Measurements from ENCODE around the gene PDILT.
"Not testable (repeated sequence)": the region's sequence is repeated elsewhere in the genome, so short reads cannot be mapped to it uniquely, and the experiment has no call there.

PDILT gene, protein sequence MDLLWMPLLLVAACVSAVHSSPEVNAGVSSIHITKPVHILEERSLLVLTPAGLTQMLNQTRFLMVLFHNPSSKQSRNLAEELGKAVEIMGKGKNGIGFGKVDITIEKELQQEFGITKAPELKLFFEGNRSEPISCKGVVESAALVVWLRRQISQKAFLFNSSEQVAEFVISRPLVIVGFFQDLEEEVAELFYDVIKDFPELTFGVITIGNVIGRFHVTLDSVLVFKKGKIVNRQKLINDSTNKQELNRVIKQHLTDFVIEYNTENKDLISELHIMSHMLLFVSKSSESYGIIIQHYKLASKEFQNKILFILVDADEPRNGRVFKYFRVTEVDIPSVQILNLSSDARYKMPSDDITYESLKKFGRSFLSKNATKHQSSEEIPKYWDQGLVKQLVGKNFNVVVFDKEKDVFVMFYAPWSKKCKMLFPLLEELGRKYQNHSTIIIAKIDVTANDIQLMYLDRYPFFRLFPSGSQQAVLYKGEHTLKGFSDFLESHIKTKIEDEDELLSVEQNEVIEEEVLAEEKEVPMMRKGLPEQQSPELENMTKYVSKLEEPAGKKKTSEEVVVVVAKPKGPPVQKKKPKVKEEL

DNA sequence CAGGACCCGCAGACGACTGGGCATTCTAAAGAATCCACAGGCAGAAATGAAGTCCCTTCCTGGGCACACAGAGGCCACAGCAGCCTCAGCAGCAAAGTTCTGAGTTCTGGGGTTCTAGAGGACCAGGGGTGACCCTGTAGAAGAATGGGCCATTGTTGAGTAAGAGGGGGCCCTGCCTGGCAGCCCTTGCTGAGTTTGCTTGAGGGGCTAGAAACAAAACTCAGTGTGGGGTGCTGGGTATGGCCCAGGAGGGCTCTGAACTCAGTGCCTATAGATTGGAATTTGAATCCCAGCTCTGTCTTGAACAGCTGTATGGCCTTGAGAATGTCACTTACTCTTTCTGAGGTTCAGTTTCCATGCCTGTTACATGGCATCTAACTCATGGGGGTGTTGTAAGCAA is at the start of gene PDILT:
TSS of gene PDILT (minus strand) at position 101 of the 400 bp plus-strand sequence. CDS start 5,437 bp downstream, outside the sequence.
- DNase-seq (ENCODE audit: low read depth in 2 of 2) = no peak

DNA sequence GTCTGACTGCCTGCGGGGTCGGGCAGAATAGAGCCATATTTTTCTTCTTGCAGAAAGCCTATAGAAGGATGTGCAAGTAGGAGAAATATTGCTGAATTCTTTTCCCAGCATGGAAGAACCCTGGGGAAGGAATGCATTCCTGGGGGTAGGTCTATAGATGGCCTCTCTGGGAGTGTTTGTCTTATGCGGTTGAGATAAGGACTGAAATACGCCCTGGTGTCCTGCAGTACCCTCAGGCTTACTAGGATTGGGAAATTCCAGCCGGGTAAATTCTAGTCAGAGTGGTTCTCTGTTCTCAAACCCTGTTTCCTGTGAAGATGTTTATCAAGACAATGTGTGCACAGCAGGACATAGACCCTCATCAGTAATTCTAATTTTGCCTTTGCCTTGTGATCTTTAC is 49.1 kb upstream of the PDILT start:
- DNase-seq (ENCODE audit: low read depth in 2 of 2) = not testable (repeated sequence)

DNA sequence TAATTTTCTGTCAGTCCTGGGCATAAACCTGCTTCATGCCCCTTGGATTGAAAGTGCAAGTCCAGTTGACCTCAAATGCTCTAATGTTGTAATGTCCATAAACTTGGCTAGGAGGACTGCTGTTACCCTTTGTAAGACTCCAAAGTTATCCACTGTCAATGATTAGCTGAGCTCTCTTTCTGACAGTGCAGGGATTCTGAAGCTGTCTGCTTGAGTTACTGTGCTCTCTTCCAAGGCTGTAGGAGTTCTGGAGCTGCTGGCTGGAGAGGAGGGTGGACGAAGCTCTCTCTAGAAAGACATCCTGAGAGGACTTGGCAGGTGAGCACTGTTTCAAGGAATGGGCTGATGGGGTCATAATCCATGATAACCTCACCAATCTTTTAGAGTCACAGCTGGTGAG is 46.8 kb upstream of the PDILT start, which contains the start of gene ACSM2A:
TSS of gene ACSM2A (plus strand) at position 158 of the 400 bp plus-strand sequence. CDS start 8,594 bp downstream, outside the sequence.
- DNase-seq (ENCODE audit: low read depth in 2 of 2) = not testable (repeated sequence)

DNA sequence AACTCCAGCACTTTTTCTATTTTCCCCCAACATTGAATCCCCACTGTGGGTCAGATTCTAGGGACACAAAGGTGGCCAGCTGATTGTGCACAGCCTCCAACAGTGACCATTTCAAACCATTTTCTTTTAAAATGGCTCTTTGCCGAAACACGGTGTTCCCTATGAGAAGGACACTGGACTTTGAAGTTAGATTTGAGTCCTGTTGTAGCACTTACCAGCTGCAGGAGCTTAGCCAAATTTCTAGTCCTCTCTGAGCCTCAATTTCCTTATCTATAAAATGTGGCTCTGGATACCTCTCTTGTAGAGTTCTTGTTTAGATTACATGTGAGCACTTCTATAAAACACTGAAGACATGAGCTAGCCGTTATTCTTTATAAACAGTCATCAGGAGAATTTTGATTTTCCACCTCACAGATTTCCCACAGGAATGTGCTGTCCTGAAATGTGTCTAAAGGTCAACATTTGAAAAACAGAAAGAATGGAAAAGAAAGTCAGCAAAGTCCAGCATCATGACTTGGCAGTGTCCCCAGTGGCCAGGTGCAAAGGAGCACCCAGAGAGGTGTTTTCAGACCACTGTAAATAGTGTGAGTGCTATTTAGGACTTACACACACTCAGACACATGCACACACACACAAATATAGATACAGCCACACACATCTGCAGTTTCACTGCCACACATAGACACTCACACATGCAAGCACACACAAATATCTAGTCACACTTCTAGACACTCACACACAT is 42.3 kb upstream of the PDILT start:
- DNase-seq (ENCODE audit: low read depth in 2 of 2) = not testable (repeated sequence)

DNA sequence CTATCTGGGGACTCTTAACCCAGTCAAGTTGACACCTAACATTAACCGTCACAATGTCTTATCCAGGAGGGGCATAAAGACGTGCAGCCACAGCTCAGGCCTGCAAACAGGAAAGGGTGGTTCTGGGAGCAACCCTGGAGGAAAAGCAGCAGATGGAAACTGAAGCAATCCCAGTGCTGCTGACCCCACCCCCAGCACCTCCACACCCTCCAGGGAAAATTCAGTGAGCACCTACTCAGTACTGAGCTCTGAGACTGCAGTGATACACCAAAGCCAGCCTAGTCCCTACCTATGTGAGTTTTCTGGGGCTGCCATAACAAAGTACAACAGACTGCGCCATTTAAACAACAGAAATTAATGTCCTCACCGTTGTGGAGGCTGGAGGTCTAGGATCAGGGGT is 37.3 kb upstream of the PDILT start:
- DNase-seq (ENCODE audit: low read depth in 2 of 2) = not testable (repeated sequence)

DNA sequence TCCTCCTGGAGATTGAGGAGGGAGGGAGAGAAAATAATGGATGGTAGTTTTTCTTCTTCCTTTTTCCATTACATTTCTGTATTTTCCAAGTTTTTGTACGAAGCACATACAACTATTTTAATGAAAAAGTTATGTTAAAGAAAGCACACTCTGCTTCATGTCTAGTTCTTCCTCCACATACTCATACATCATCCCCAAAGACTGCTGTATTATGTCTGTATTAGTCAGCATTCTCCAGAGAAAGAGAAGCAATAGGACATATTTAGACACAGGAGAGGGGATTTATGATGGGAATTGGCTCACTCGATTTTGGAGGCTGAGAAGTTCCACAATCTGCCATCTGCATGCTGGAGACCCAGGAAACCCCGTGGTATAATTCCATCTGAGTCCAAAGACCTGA is 36.7 kb upstream of the PDILT start:
- no peak for DNase-seq (ENCODE audit: low read depth in 2 of 2)

DNA sequence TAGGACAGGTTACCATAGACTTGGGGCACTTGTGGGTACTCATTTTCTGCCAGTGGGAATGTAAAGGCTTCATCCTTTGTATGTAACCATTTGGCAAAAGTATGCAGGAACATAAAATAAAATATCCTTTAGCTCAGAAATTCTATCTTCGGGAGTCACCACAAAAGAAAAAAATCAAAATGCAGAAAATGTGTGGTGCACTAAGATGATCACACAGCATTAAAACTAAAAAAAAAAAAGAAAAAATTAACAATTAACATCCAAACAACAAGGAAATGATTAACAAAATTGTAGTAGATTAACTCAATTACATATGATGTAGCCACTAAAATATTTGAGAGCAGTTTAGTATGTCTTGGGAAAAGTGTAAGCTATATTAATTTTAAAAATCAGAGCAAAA is 36.2 kb upstream of the PDILT start:
- not testable (repeated sequence) for DNase-seq (ENCODE audit: low read depth in 2 of 2)

DNA sequence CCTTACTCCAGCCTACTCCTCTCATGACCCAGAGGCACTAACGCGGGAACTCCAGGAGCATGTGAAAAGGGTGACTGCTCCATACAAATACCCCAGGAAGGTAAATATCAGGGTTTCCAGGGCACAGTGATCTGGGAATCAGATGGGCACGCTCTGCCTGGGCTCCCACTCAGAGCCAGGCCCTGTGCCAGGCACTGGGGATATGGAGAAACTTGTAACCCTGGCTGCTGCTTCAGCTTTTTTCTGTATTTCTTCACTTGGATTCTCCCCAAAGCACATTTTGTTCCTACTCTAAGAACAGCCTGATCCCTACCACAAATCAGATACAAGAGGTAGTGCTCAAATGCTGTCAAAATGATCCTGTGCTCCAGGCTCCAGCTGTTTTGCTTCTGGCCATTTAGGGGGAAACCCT is 35.3 kb upstream of the PDILT start:
- DNase-seq (ENCODE audit: low read depth in 2 of 2) = not testable (repeated sequence)

DNA sequence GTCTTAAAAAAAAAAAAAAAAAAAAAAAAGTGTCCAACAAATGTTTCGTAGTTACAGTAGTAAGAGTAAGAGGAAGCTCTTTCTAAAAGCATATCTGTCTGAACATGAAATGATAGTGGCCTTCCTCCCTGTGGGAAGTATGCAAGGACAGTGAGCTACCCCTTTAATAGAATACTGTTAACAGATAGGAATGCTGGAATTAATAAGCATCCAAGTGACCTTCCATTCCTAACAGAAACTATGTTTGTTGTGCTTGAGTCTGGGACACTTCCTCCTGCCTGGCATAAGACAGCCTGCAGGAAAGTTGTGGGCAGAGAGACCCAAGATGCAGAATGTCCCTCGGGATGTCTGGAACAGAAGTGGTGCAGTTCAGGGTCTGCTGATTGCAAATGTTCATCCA is 34.4 kb upstream of the PDILT start:
- not testable (repeated sequence) for DNase-seq (ENCODE audit: low read depth in 2 of 2)

DNA sequence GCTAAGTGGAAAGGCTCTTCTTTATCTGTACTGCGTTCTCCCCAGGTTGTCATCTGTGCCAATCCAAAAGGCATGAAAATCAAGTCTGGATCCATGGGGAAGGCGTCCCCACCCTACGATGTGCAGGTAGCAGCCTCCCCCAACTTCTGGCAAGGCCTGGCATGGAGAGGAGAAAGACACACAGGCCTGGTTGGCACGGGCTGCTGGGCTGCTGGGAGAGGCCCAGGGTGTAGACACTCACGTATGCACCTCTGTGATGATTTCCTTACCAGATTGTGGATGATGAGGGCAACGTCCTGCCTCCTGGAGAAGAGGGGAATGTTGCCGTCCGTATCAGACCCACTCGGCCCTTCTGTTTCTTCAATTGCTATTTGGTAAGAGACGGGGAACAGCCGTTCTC is 26.4 kb upstream of the PDILT start:
- DNase-seq (ENCODE audit: low read depth in 2 of 2) = no peak

DNA sequence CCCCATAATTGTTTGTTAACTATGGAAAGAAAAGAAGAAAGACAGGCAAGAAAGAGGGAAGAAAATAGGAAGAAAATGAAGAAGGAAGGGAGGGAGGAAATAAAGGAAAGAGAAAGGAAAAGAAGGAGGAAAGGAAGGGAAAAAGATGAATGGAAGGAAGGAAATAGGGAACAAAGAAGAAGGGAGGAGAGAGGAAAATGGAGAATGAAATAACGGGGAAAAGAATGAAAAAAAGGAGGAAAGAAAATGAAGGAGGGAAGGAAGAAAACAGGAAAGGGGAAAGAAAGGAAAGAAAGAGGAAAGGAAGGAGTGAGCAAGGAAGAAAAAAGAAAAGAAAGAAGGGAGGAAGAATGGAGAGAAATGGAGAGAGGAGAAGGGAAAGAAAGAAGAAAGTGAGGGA is 25.9 kb upstream of the PDILT start:
- DNase-seq (ENCODE audit: low read depth in 2 of 2) = not testable (repeated sequence)

DNA sequence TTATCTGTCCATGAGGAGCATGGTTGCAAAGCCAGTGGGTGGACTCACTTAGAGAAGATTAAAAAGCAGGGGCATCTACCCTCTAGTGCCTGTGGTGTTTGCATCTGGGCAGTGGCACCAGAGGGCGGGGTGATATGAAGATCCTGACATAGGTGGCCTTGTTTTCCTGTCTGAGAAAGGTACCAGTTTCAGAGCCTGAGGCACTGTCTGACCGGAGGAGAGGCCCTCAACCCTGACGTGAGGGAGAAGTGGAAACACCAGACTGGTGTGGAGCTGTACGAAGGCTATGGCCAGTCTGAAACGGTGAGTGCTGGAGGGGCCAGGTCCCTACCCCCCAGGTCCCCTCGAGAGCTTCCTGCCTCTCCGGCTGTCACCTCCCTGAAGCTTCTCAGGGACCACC is 25.0 kb upstream of the PDILT start:
- DNase-seq (ENCODE audit: low read depth in 2 of 2) = not testable (repeated sequence)

DNA sequence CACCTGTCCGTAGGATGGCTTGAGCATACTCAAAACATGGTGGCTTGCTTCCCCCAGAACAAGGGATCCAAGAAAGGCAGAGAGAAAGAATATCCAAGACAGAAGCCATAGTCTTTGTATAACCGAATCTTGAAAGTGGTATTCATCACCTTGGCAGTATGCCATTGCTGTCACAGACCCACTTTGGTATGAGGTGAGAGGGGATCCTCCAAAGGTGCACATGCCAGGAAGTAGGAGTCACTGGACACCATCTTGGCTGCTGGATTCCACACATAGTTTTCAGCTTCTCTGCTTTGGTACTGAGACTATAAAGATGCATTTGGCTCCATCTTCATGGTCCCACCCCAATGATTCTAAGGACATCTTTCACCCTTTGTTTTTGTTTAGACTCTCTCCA is 22.9 kb upstream of the PDILT start:
- DNase-seq (ENCODE audit: low read depth in 2 of 2) = not testable (repeated sequence)

DNA sequence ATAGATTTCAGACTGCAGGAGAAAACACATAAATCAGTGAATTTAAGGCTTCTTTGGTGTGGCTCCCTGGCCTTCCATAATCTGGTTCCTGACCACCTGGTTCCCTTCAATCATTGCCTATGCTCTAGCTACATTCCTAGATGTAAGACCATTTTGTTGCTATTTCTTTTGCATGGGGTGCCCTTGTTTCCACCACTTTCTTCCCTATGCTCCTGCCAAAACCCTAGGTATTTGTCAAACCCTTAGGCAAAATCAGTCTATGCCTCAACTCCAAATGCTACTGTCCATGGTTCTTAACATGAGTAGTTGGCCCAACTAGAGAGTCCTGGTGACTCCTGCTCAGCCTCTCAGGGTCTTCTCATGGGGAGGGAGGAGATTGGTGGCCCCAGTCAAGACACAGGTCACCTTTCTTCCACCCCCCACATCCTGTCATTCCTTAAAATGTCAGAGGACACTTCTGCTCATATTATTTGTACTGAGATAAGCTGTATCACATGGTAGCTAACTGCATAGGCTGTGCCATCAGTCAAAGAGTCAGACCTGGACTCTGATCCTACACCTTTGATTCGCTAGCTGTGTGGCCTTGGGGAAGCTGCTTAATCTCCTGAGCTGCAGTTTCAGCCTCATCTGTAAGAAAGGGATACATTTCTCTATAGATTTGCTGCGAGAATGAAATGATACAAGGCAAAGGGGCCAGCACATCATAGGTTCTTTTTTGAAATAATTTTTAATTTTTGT is 19.8 kb upstream of the PDILT start:
- no peak for DNase-seq (ENCODE audit: low read depth in 2 of 2)

DNA sequence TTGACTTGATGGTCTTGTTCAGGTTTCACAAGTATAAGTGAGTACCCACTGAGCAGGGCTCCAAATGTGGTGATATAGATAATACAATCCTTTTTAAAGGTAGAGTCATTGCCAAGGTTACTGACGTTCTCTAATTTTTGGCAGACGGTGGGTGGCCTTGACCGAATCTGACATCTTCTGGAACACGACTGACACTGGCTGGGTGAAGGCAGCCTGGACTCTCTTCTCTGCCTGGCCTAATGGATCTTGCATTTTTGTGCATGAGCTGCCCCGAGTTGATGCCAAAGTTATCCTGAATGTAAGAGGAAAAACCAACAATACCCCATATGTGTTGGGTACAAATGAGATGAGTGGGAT is 19.2 kb upstream of the PDILT start:
- not testable (repeated sequence) for DNase-seq (ENCODE audit: low read depth in 2 of 2)

DNA sequence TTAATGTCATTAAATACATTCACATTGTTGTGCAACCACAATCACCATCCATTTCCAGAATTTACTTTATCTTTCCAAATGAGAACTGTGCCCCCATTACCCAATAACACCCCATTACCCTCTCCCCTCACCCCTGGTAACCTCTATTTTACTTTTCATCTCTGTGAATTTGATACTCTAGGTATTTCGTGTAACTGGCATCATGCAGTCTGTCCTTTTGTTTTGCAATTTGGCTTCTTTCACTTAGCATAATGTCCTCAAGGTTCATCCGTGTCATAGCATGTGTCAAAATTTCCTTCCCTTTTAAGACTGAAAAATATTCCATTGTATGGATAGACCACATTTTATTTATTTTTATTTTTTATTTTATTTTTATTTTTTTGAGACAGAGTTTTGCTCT is 17.2 kb upstream of the PDILT start:
- DNase-seq (ENCODE audit: low read depth in 2 of 2) = not testable (repeated sequence)

DNA sequence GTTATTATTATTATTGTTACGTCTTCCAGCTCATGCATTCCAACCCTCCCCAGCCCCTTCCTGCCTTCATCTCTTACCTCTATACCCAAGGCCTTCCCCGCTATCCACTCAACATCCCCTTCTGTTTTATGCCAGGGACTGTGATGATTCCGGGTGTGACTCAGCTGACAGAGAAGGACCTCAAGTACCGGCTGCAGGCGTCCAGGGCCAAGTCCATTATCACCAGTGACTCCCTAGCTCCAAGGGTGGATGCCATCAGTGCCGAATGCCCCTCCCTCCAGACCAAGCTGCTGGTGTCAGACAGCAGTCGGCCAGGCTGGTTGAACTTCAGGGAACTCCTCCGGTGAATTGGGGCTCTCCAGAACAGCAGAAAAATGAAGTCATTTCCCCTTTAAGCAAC is 14.6 kb upstream of the PDILT start:
- not testable (repeated sequence) for DNase-seq (ENCODE audit: low read depth in 2 of 2)

DNA sequence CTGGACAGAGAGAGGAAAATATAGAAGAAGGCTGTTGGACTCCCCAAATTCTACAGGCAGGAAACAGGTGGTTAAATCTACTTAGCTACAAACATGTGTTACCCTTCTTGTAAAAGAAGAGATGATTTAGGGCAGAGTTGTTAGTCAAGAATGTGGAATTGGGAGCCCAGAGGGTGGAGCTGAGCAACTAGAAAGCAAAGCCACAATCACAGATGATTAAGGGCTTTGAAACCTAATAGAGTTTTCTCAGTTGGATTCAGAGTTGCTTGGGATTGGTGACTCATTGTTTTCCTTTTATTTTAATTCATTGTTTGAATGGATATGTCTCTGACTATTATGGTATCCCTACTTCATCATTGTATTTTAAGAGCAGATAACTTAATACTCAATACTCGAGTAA is 11.0 kb upstream of the PDILT start:
- DNase-seq (ENCODE audit: low read depth in 2 of 2) = no peak

DNA sequence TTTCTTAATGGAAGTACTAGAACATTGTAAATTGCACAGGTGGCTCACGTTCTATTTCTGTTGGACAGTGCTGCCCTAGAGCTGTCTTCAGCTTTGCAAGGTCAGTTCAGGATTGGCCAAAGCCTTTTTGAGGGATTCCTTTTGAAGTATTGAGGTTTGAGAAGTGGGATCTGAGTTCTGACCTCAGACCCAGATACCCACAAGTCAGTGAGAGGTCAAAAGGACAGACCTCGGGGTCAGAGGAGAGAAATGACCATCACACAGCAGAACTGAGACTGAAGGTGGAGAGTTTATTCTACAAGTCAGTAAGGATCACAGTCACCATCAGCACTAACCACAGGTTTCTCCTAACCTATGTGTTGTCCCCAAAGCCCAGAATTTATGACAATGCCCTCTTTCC is 6.5 kb upstream of the PDILT start:
- no peak for DNase-seq (ENCODE audit: low read depth in 2 of 2)

DNA sequence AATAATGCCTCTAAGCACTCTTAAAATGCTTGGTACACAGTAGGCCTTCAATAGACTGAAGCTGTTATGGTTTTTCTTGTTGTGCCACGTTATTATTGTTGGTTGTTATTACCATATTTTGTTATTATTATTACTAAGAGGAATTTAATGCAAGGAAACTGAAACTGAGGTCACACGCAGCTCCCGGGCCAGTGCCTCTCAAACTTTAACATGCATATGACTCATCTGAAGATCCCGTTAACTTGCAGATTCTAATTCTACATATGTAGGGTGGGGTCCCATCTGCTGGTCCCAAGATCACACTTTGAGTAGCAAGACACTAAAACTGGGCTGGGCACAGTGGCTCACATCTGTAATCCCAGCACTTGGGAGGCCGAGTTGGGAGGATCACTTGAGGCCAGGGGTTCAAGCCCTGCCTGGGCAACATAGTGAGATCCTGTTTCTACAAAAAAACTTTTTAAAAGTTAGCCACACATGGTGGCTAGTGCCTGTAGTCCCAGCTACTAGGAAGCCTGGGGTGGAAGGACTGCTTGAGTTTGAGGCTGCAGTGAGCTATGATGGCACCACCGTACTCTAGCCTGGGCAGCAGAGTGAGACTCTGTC is 5.7 kb upstream of the PDILT start:
- no peak for DNase-seq (ENCODE audit: low read depth in 2 of 2)

DNA sequence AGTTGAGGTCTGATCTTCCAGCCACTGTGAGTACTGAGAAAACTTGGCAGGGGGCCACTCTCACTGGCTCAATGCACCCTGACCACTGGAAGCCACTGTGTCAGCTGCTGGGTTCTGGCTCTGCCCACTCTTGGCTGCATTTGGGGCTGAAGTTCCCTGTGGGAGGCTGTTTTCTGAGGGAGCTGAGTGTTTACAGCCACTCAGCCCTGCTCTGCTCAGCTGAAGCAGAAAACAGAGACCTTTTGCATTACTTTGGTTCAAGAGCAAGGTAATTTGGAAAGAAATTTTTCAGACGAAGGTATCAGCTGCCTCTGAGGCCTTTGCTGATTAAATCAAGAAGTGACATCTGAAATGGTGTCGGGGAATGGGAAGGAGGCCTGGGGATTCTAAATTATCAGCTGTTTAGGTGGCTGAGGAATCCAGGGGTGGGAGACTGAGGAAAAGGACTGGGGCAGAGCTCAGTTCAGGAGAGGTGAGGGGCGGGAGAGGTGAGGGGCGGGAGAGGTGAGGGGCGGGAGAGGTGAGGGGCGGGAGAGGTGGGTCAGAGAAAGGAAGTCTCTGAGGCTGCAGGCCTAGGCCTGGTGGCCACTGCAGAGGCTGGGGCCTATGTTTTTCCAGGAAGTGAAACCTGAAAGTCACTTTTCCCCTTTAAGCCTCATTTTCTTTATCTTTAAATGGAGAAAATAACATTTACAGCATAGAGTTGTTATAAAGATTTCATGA is 5.0 kb upstream of the PDILT start, which contains the start of gene ACSM5:
TSS of gene ACSM5 (plus strand) at position 137 of the 723 bp plus-strand sequence. CDS start 1,951 bp downstream, outside the sequence.
- DNase-seq (ENCODE audit: low read depth in 2 of 2) = no peak
